Measurements from ENCODE around the gene MT1A. TPM values are rescaled to one million over a fixed set of nuclear protein-coding genes. Genes with fewer than 3 reads are reported as not detected.

Gene MT1A
- total and polyA plus RNA-seq, 2 of the 8 experiments (the other 6 are each of a cell fraction or from before 2014, with no cell fraction given), result not detected

- no peak for FAIRE-seq
- TF ChIP-seq HDAC6 (IDR thresholded peaks at IDR 0.05; ENCODE audit: low read depth, low read length) (no peak), BACH1 (IDR thresholded peaks at IDR 0.05; ENCODE audit: low read length) (no peak), SUZ12 (IDR thresholded peaks at IDR 0.05; ENCODE audit: low read length) (peak; percentile 76), TBP (IDR thresholded peaks at IDR 0.05; ENCODE audit: low read depth, low read length) (no peak), KDM4A (IDR thresholded peaks at IDR 0.05; ENCODE audit: low read depth, low read length, severe bottlenecking) (peak; percentile 30), BCL11A (IDR thresholded peaks at IDR 0.05; ENCODE audit: low read depth in 2 of 2, low read length in 2 of 2) (no peak), SP4 (IDR thresholded peaks at IDR 0.05; ENCODE audit: low read length) (no peak), CBX5 (IDR thresholded peaks at IDR 0.05; ENCODE audit: low read depth, low read length) (no peak), GABPA (IDR thresholded peaks at IDR 0.05; ENCODE audit: borderline replicate concordance, insufficient read depth, low read length) (no peak), TAF1 (IDR thresholded peaks at IDR 0.05; ENCODE audit: low read depth, low read length) (no peak), PHF8 (conservative IDR thresholded peaks at IDR 0.05; ENCODE audit: low read depth, low read length) (no peak)
Measured at GRCh38 chr16:56669840-56670619, 31.6 kb downstream of the MT1A start.

More at GRCh38 chr16:56669840-56670619, 31.6 kb downstream of the MT1A start:
- H3K9me3 ChIP-seq (ENCODE audit: insufficient read depth in 2 of 2, low read depth in 1 of 2, low read length in 1 of 2), result no peaks in the 10 kb centered on the region
- H3K36me3 ChIP-seq (ENCODE audit: control insufficient read depth in 2 of 4, insufficient read depth in 4 of 4, low read length in 3 of 4), result no peaks in the 10 kb centered on the region
- peaks cover 65 to 83% (median 77%) of the 10 kb centered on the region in 4 experiments for H3K27me3 ChIP-seq (replicated peaks in 1 of 4; ENCODE audit: control insufficient read depth in 3 of 4, extremely low read depth in 1 of 4, insufficient read depth in 3 of 4, low read length in 3 of 4)
- ChIA-PET POLR2A (ENCODE audit: partially characterized antibody) (interaction anchor here (0.9 to 13.9 kb wide), 13 partner anchors 9 to 219 kb away, joined by 3 to 205 read pairs (median 5); partner anchors contain the start of genes MT1B, MT1E, MT1F and MT1M), CTCF (ENCODE audit: partially characterized antibody) (interaction anchor here (0.6 to 4.6 kb wide), 8 partner anchors 10 to 884 kb away, joined by 3 to 29 read pairs (median 3); partner anchors contain the start of gene MT1E)
- no peak overlapping the region for H3K27ac ChIP-seq (ENCODE audit: low read depth, low read length)
- WGBS, 2 experiments (ENCODE audit: extremely low coverage in 1 of 2, insufficient coverage in 1 of 2, insufficient read length in 1 of 2, insufficient replicate concordance in 2 of 2, low coverage in 1 of 2, low lambda C conversion rate in 2 of 2, missing lambda C conversion rate in 1 of 2), result 10% methylated on average over 19 of the region's 19 CpGs; no CpG with 5 or more reads in 1 of the 2 experiments
- no peak for DNase-seq (ENCODE audit: low read depth in 1 of 2, low spot score in 2 of 2)
- H4K5ac ChIP-seq (ENCODE audit: insufficient read length, low read depth, low read length), result no peak overlapping the region
- no peak overlapping the region; the same call in 1 of the 2 replicates for H2BK20ac ChIP-seq (ENCODE audit: low read length)
- no peak overlapping the region for H3K9ac ChIP-seq (replicated peaks in 1 of 4; ENCODE audit: extremely low read depth in 1 of 4, low read depth in 3 of 4, low read length in 3 of 4)
- peak overlapping the region; percentile 13 to 52 (median 19); a peak in 7 of 8 replicates for H3K4me3 ChIP-seq (ENCODE audit: extremely low read depth in 1 of 4, insufficient read depth in 2 of 4, low read depth in 3 of 4, low read length in 4 of 4)
- no peak overlapping the region for H3K4ac ChIP-seq (replicated peaks; ENCODE audit: insufficient read length, low read depth, low read length)
- H3K79me1 ChIP-seq (ENCODE audit: low read depth, low read length), result no peaks in the 10 kb centered on the region
- H2BK12ac ChIP-seq (ENCODE audit: low read depth, low read length), result peak overlapping the region; percentile 86; the same call in 1 of the 2 replicates
- H3K56ac ChIP-seq (replicated peaks; ENCODE audit: insufficient read length, low read depth, low read length), result no peak overlapping the region
- H4K20me1 ChIP-seq (replicated peaks in 1 of 2; ENCODE audit: control insufficient read depth in 1 of 2, insufficient read depth in 2 of 2, low read length in 2 of 2), result peaks cover 2 to 9% of the 10 kb centered on the region in 2 experiments
- H2BK120ac ChIP-seq (replicated peaks; ENCODE audit: low read depth, low read length), result no peak overlapping the region
- no peak overlapping the region for H2BK5ac ChIP-seq (ENCODE audit: low read depth, low read length)
- no peak overlapping the region for H3K14ac ChIP-seq (ENCODE audit: insufficient read length)
- peaks cover 3 to 18% (median 13%) of the 10 kb centered on the region in 4 experiments for H3K4me1 ChIP-seq (replicated peaks in 1 of 4; ENCODE audit: control insufficient read depth in 3 of 4, insufficient read depth in 4 of 4, low read length in 3 of 4)
- H2BK15ac ChIP-seq (ENCODE audit: low read length), result no peak overlapping the region
- no peaks in the 10 kb centered on the region for H3K79me2 ChIP-seq (ENCODE audit: control insufficient read depth in 1 of 2, insufficient read depth in 2 of 2, low read length in 2 of 2)
- H3K18ac ChIP-seq (ENCODE audit: extremely low read depth, low read length), result peak overlapping the region; percentile 68
- no peak overlapping the region for H2AK5ac ChIP-seq (ENCODE audit: low read depth, low read length)
- H2AFZ ChIP-seq (ENCODE audit: low read length), result 0 out of 2 replicates have a peak overlapping the region, but pooled peaks have one; percentile 6
- peaks cover 10% of the 10 kb centered on the region; the same call in 1 of the 2 replicates for H3K23me2 ChIP-seq (ENCODE audit: low read depth, low read length)
- H3K23ac ChIP-seq (ENCODE audit: insufficient read length), result no peak overlapping the region
- no peak overlapping the region for H4K8ac ChIP-seq (ENCODE audit: extremely low read depth, insufficient read depth, low read length)
- H3K4me2 ChIP-seq (ENCODE audit: insufficient read depth in 1 of 2, low read depth in 2 of 2, low read length in 2 of 2), result peak overlapping the region; percentile 74 to 92
- peak overlapping the region; percentile 15 for H4K91ac ChIP-seq (replicated peaks; ENCODE audit: insufficient read length, low read length)

All from H1 (cell line).